IMR-90 (cell line): ENCODE measurements around the gene CLDN18. TPM values are rescaled to one million over a fixed set of nuclear protein-coding genes. Genes with fewer than 3 reads are reported as not detected.

Experiments
- ATAC-seq: fragments of 200-7000 bp; cut with Tn5 transposase; 2 replicates; pipeline ENCODE4 v1.9.1; 2020; ENCODE audit warnings: low read depth, mild to moderate bottlenecking, moderate library complexity
- BruUV-seq: library from RNA; stranded (reverse); fragments of 400-500 nt; replicated peaks from 2 replicates; lab custom pipeline; 2021; lab: Mats Ljungman, UMichigan
- CTCF ChIA-PET: fragments of 300-600 bp; formaldehyde crosslinking; extraction: SDS; loops from one replicate; lab custom pipeline; 2021; ENCODE audit warnings: antibody characterized with exemption; lab: Yijun Ruan, JAX
- POLR2A ChIA-PET: fragments of 300-600 bp; sonication (Branson Sonifier 250); formaldehyde crosslinking; loops from one replicate; lab custom pipeline; 2022; ENCODE audit warnings: antibody characterized with exemption; ENCODE audit not compliant: unreplicated experiment; lab: Charles Lee
- DNase-seq: peaks from one replicate; pipeline ENCODE4 v3.0.0; 2013
- H2AFZ ChIP-seq: replicated peaks from 2 replicates; pipeline ENCODE3; 2013; ENCODE audit warnings: low read length, mild to moderate bottlenecking; ENCODE audit not compliant: poor library complexity
- H2AK5ac ChIP-seq: 2 replicates; pipeline ENCODE4 v1.6.1; 2013; ENCODE audit warnings: low read depth, low read length, inconsistent platforms
- H2AK9ac ChIP-seq: replicated peaks from 2 replicates; pipeline ENCODE3; 2013; ENCODE audit warnings: mild to moderate bottlenecking, low read depth, low read length, moderate library complexity; ENCODE audit not compliant: poor library complexity
- H2BK120ac ChIP-seq: 2 replicates; pipeline ENCODE4 v1.6.1; 2013; ENCODE audit warnings: low read depth, low read length, inconsistent platforms
- H2BK15ac ChIP-seq: 3 replicates; pipeline ENCODE4 v1.6.1; 2013; ENCODE audit warnings: low read depth, low read length, inconsistent platforms
- H2BK20ac ChIP-seq: 2 replicates; pipeline ENCODE4 v1.6.1; 2013; ENCODE audit warnings: low read depth, mild to moderate bottlenecking, inconsistent platforms, low read length, moderate library complexity
- H2BK5ac ChIP-seq: 2 replicates; pipeline ENCODE4 v1.6.1; 2013; ENCODE audit warnings: mild to moderate bottlenecking, low read depth, low read length, inconsistent platforms; ENCODE audit not compliant: poor library complexity, severe bottlenecking
- H3K14ac ChIP-seq: replicated peaks from 2 replicates; pipeline ENCODE4 v1.6.1; 2013; ENCODE audit warnings: low read depth, low read length, inconsistent platforms
- H3K18ac ChIP-seq: 2 replicates; pipeline ENCODE4 v1.6.1; 2013; ENCODE audit warnings: low read depth, low read length, control low read depth
- H3K23ac ChIP-seq: 2 replicates; pipeline ENCODE4 v1.6.1; 2013; ENCODE audit warnings: low read depth, low read length, inconsistent platforms
- H3K27ac ChIP-seq: 2 replicates; pipeline ENCODE4 v1.5.1; 2013; ENCODE audit warnings: mild to moderate bottlenecking, control low read depth, low read length; ENCODE audit not compliant: insufficient read depth
- H3K27me3 ChIP-seq: 2 replicates; pipeline ENCODE4 v1.6.1; 2013; ENCODE audit warnings: low read length; ENCODE audit not compliant: control insufficient read depth, insufficient read depth
- H3K36me3 ChIP-seq: 2 replicates; pipeline ENCODE4 v1.6.1; 2013; ENCODE audit warnings: low read length, mixed read lengths; ENCODE audit not compliant: control insufficient read depth, insufficient read depth
- H3K4ac ChIP-seq: 2 replicates; pipeline ENCODE4 v1.6.1; 2013; ENCODE audit warnings: low read depth, low read length, inconsistent platforms
- H3K4me1 ChIP-seq: 2 replicates; pipeline ENCODE4 v1.6.1; 2013; ENCODE audit warnings: low read length, mixed read lengths; ENCODE audit not compliant: control insufficient read depth, insufficient read depth
- H3K4me2 ChIP-seq: 2 replicates; pipeline ENCODE4 v1.6.1; 2013; ENCODE audit warnings: low read depth, mild to moderate bottlenecking, control low read depth, low read length, moderate library complexity
- H3K4me3 ChIP-seq: 2 replicates; pipeline ENCODE4 v1.5.1; 2013; ENCODE audit warnings: low read depth, mild to moderate bottlenecking, control low read depth, low read length, moderate library complexity; ENCODE audit not compliant: insufficient read depth
- H3K56ac ChIP-seq: 2 replicates; pipeline ENCODE4 v1.6.1; 2013; ENCODE audit warnings: low read length, inconsistent platforms; ENCODE audit not compliant: insufficient read depth; ENCODE audit errors: extremely low read depth
- H3K79me1 ChIP-seq, 2 experiments: 2 replicates each; pipeline ENCODE4 v1.6.1; 2013; ENCODE audit warnings: low read length in 2 of 2, inconsistent platforms in 1 of 2, low read depth in 1 of 2
- H3K9ac ChIP-seq: 2 replicates; pipeline ENCODE4 v1.6.1; 2013; ENCODE audit warnings: low read depth, low read length, control low read depth
- H3K9me1 ChIP-seq: 2 replicates; pipeline ENCODE4 v1.6.1; 2013; ENCODE audit warnings: low read length, inconsistent platforms; ENCODE audit not compliant: insufficient read depth
- H3K9me3 ChIP-seq: 2 replicates; pipeline ENCODE4 v1.6.1; 2013; ENCODE audit warnings: low read length; ENCODE audit not compliant: control insufficient read depth, insufficient read depth
- H4K20me1 ChIP-seq: 2 replicates; pipeline ENCODE4 v1.6.1; 2013; ENCODE audit warnings: low read length, inconsistent platforms; ENCODE audit not compliant: insufficient read depth
- H4K5ac ChIP-seq: 2 replicates; pipeline ENCODE4 v1.6.1; 2013; ENCODE audit warnings: mild to moderate bottlenecking, low read depth, low read length, control low read depth
- H4K8ac ChIP-seq, 2 experiments: 2 replicates each; pipeline ENCODE4 v1.6.1; 2013; ENCODE audit warnings: low read depth in 2 of 2, low read length in 2 of 2, control low read depth in 1 of 2, inconsistent platforms in 1 of 2
- H4K91ac ChIP-seq: 2 replicates; pipeline ENCODE4 v1.6.1; 2013; ENCODE audit warnings: low read depth, low read length, inconsistent platforms; ENCODE audit not compliant: insufficient read depth
- RAD21 ChIP-seq: IDR thresholded peaks from 2 replicates; pipeline ENCODE4 v1.6.1; 2012; ENCODE audit warnings: low read length, improper control_type of control experiment
- SMC3 ChIP-seq: fragments of 150-350 bp; IDR thresholded peaks from 2 replicates; pipeline ENCODE4 v1.6.1; 2016; ENCODE audit warnings: low read depth, mild to moderate bottlenecking, antibody characterized with exemption, low read length, moderate library complexity
- WGBS, 2 experiments: methylation state at CpG; one replicate each; pipeline versions ENCODE4 v1.1.5 to v1.1.7; 2013; ENCODE audit warnings: missing lambda C conversion rate in 2 of 2; ENCODE audit not compliant: insufficient read length in 1 of 2; ENCODE audit errors: extremely low coverage in 2 of 2; 5-methylcytosine and 5-hydroxymethylcytosine counted together
- dilution Hi-C: fragments of 300-500 bp; cut with HindIII; formaldehyde crosslinking; loops from one replicate; pipeline ENCODE4 v1.14.3; 2018; ENCODE audit warnings: low sequenced_read_pairs; ENCODE audit not compliant: unreplicated experiment
- in situ Hi-C: fragments of 300-500 bp; cut with MboI; formaldehyde crosslinking; loops from 3 replicates; pipeline ENCODE4 v1.14.3; 2019; ENCODE audit warnings: low sequenced_read_pairs, inconsistent platforms, mixed read lengths
- intact Hi-C: fragments of 100-400 bp; cut with micrococcal nuclease; formaldehyde crosslinking; loops from 2 replicates; pipeline ENCODE4 v1.10.0; 2022
- polyA plus RNA-seq, 3 experiments: library from polyadenylated mRNA; depleted of rRNA; stranded (reverse); fragments of >200 nt; gene quantifications; 2 replicates each; pipeline ENCODE4 v1.2.3, GENCODE V29; 2012; ENCODE audit warnings: low replicate concordance in 1 of 3
- total RNA-seq: library from RNA; depleted of rRNA; stranded (reverse); fragments of >200 nt; gene quantifications from 2 replicates; pipeline ENCODE4 v1.2.3, GENCODE V29; 2012
- TF ChIP-seq, protein P1 (sequence below): conservative IDR thresholded peaks from 2 replicates; pipeline ENCODE4 v1.5.1; 2012; ENCODE audit warnings: mild to moderate bottlenecking, low read depth, low read length, improper control_type of control experiment
- TF ChIP-seq, protein P2 (sequence below): fragments of 150-350 bp; IDR thresholded peaks from 2 replicates; pipeline ENCODE4 v1.6.1; 2016; ENCODE audit warnings: low read depth, mild to moderate bottlenecking, low read length, moderate library complexity, borderline replicate concordance

The CLDN18 gene
- total and polyA plus RNA-seq, 2 of the 4 experiments (the other 2 are of a cell fraction) = not detected

DNA sequence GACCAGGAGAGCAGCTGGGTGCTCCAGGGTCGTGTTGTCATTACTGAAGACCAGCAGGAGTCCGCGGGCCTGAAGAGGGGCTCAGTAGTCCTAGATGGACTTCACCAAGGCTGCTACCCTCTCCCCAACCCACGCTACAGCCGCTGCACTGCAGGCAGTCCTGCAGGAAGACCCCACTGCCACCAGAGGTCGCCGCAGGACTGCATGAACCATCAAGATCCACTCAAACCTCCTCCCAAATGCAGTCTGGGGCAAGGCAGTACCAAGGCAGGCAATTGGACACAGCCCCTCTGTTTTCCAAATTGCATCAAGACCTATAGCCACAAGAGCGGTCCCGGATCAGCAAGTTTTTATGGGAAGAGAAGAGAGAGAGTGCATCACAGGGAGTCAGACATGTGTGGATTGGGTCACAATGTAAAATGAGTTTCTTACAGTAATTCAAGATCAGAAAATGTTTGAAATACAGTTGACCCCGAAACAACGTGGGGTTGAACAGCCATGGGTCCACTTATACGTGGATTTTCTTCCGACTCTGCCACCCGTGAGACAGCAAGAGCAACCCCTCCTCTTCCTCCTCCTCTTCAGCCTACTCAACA, 58.7 kb downstream of the CLDN18 start:
- ChIA-PET POLR2A (no interaction called here), CTCF (interaction anchor here (1.4 to 1.5 kb wide), 2 partner anchors 47 to 50 kb away, joined by 3 to 11 read pairs; partner anchors contain the start of gene DZIP1L)
- WGBS, 2 experiments = 20% methylated on average over 4 of the region's 14 CpGs; no CpG with 5 or more reads in 1 of the 2 experiments
- Histone ChIP-seq H3K9me3 (no peaks in the 10 kb centered on the region), H3K36me3 (peaks cover 40% of the 10 kb centered on the region), H3K4me3 (no peak overlapping the region), H3K9ac (no peak overlapping the region), H4K20me1 (peaks cover 5% of the 10 kb centered on the region; the same call in 1 of the 2 replicates), H2AK5ac (no peak overlapping the region), H2AFZ (peak overlapping the region; percentile 1), H4K91ac (no peak overlapping the region), H3K4me1 (peaks cover 13% of the 10 kb centered on the region), H3K4me2 (no peak overlapping the region), H4K5ac (no peak overlapping the region), H2BK120ac (no peak overlapping the region), H3K79me1 (peaks cover 13 to 26% of the 10 kb centered on the region in 2 experiments), H3K23ac (no peak overlapping the region), H3K18ac (no peak overlapping the region), H3K56ac (no peak overlapping the region), H3K14ac (no peak overlapping the region), H3K9me1 (peaks cover 5% of the 10 kb centered on the region; the same call in 1 of the 2 replicates), H2BK20ac (no peak overlapping the region), H2BK15ac (no peak overlapping the region), H3K27me3 (no peaks in the 10 kb centered on the region), H3K27ac (no peak overlapping the region), H2BK5ac (no peak overlapping the region), H2AK9ac (peak overlapping the region; percentile 47), H3K4ac (no peak overlapping the region), H4K8ac (no peak overlapping the region; a peak in 1 of 4 replicates)
- in situ Hi-C loops (loop anchor here (5.0 to 10.0 kb wide), 2 partner anchors 49 to 856 kb away; partner anchors contain the start of gene DZIP1L), dilution Hi-C loops (no loop called here), intact Hi-C loops (loop anchor here (1.0 to 10.0 kb wide), 6 partner anchors 51 to 359 kb away; partner anchors contain the start of genes DBR1 and MRAS)
- no TSS peak for BruUV-seq
- TF ChIP-seq, protein P1, sequence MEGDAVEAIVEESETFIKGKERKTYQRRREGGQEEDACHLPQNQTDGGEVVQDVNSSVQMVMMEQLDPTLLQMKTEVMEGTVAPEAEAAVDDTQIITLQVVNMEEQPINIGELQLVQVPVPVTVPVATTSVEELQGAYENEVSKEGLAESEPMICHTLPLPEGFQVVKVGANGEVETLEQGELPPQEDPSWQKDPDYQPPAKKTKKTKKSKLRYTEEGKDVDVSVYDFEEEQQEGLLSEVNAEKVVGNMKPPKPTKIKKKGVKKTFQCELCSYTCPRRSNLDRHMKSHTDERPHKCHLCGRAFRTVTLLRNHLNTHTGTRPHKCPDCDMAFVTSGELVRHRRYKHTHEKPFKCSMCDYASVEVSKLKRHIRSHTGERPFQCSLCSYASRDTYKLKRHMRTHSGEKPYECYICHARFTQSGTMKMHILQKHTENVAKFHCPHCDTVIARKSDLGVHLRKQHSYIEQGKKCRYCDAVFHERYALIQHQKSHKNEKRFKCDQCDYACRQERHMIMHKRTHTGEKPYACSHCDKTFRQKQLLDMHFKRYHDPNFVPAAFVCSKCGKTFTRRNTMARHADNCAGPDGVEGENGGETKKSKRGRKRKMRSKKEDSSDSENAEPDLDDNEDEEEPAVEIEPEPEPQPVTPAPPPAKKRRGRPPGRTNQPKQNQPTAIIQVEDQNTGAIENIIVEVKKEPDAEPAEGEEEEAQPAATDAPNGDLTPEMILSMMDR = peak; percentile 97
- TF ChIP-seq SMC3 (peak; percentile 98), RAD21 (peak; percentile 100)
- TF ChIP-seq, protein P2, sequence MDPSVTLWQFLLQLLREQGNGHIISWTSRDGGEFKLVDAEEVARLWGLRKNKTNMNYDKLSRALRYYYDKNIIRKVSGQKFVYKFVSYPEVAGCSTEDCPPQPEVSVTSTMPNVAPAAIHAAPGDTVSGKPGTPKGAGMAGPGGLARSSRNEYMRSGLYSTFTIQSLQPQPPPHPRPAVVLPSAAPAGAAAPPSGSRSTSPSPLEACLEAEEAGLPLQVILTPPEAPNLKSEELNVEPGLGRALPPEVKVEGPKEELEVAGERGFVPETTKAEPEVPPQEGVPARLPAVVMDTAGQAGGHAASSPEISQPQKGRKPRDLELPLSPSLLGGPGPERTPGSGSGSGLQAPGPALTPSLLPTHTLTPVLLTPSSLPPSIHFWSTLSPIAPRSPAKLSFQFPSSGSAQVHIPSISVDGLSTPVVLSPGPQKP = no peak
- ATAC-seq (peak; percentile 99), DNase-seq (peak; percentile 80)
